ENCODE measurements around the gene BAK1. TPM values are rescaled to one million over a fixed set of nuclear protein-coding genes. Genes with fewer than 3 reads are reported as not detected.
"Not testable (repeated sequence)": the region's sequence is repeated elsewhere in the genome, so short reads cannot be mapped to it uniquely, and the experiment has no call there.

The BAK1 gene
- total RNA-seq, 1 donor from 2014 or later = 28.2 TPM

- DNase-seq (ENCODE audit: low spot score) = no peak
Measured at GRCh38 chr6:33609019-33609418, 28.9 kb upstream of the BAK1 start.

- peak; percentile 78 for DNase-seq (ENCODE audit: low spot score)
Measured at GRCh38 chr6:33607784-33608161, 27.7 kb upstream of the BAK1 start.

GRCh38 chr6:33607126-33607783, 27.2 kb upstream of the BAK1 start:
- DNase-seq (ENCODE audit: low spot score) = no peak

- DNase-seq (ENCODE audit: low spot score) = no peak
Measured at GRCh38 chr6:33606642-33607041, 26.6 kb upstream of the BAK1 start.

- DNase-seq (ENCODE audit: low spot score) = no peak
Measured at GRCh38 chr6:33604941-33605854, 25.1 kb upstream of the BAK1 start.

GRCh38 chr6:33602180-33602579, 22.1 kb upstream of the BAK1 start:
- DNase-seq (ENCODE audit: low spot score) = no peak

GRCh38 chr6:33600761-33601160, 20.7 kb upstream of the BAK1 start:
- no peak for DNase-seq (ENCODE audit: low spot score)

GRCh38 chr6:33599413-33599938, 19.4 kb upstream of the BAK1 start:
- DNase-seq (ENCODE audit: low spot score) = peak; percentile 78

GRCh38 chr6:33597551-33598322, 17.7 kb upstream of the BAK1 start:
- no peak for DNase-seq (ENCODE audit: low spot score)

GRCh38 chr6:33596894-33597293, 16.8 kb upstream of the BAK1 start:
- not testable (repeated sequence) for DNase-seq (ENCODE audit: low spot score)

GRCh38 chr6:33595001-33595846, 15.1 kb upstream of the BAK1 start:
- DNase-seq (ENCODE audit: low spot score) = no peak

GRCh38 chr6:33593414-33593727, 13.3 kb upstream of the BAK1 start:
- no peak for DNase-seq (ENCODE audit: low spot score)

- DNase-seq (ENCODE audit: low spot score) = no peak
Measured at GRCh38 chr6:33592595-33593413, 12.7 kb upstream of the BAK1 start.

- DNase-seq (ENCODE audit: low spot score) = no peak
Measured at GRCh38 chr6:33592280-33592594, 12.2 kb upstream of the BAK1 start.

- DNase-seq (ENCODE audit: low spot score) = no peak
Measured at GRCh38 chr6:33591424-33592032, 11.5 kb upstream of the BAK1 start.

- DNase-seq (ENCODE audit: low spot score) = no peak
Measured at GRCh38 chr6:33590531-33591198, 10.6 kb upstream of the BAK1 start.

- DNase-seq (ENCODE audit: low spot score) = peak; percentile 74
Measured at GRCh38 chr6:33589731-33590530, 9.9 kb upstream of the BAK1 start.

GRCh38 chr6:33589392-33589730, 9.3 kb upstream of the BAK1 start:
- DNase-seq (ENCODE audit: low spot score) = no peak

- DNase-seq (ENCODE audit: low spot score) = no peak
Measured at GRCh38 chr6:33588894-33589293, 8.8 kb upstream of the BAK1 start.
